CD4-positive, alpha-beta memory T cell (primary cell): ENCODE results near the gene ANKS6. TPM values are rescaled to one million over a fixed set of nuclear protein-coding genes. Genes with fewer than 3 reads are reported as not detected.
"Not testable (repeated sequence)": the region's sequence is repeated elsewhere in the genome, so short reads cannot be mapped to it uniquely, and the experiment has no call there.

Experiments used
- CTCF ChIA-PET: fragments of 350-600 bp; sonication (Branson Sonifier 250); formaldehyde crosslinking; loops from one replicate; lab custom pipeline; 2021; ENCODE audit warnings: inconsistent platforms; ENCODE audit not compliant: partially characterized antibody; lab: Charles Lee
- POLR2A ChIA-PET: fragments of 350-600 bp; sonication (Branson Sonifier 250); formaldehyde crosslinking; loops from one replicate; lab custom pipeline; 2021; ENCODE audit not compliant: partially characterized antibody; lab: Charles Lee
- DNase-seq, 5 donors: peaks; one replicate each; pipeline versions ENCODE4 v3.0.0 to v3.0.0-alpha.2; 2020 to 2022; ENCODE audit warnings: mixed read lengths in 1 of 5
- H3K27ac ChIP-seq: one replicate; pipeline ENCODE4 v1.7.0; 2013; ENCODE audit warnings: low read depth, low read length
- H3K27me3 ChIP-seq: 2 replicates; pipeline ENCODE4 v1.7.0; 2013; ENCODE audit warnings: mild to moderate bottlenecking, low read length, moderate library complexity; ENCODE audit not compliant: insufficient read depth
- H3K36me3 ChIP-seq: 2 replicates; pipeline ENCODE4 v1.7.0; 2013; ENCODE audit warnings: mild to moderate bottlenecking, low read length, moderate library complexity; ENCODE audit not compliant: insufficient read depth
- H3K4me1 ChIP-seq: 2 replicates; pipeline ENCODE4 v1.7.0; 2013; ENCODE audit warnings: mild to moderate bottlenecking, low read length, moderate library complexity; ENCODE audit not compliant: insufficient read depth
- H3K4me3 ChIP-seq, 2 donors: one replicate each; pipeline ENCODE4 v1.7.0; 2013; ENCODE audit warnings: low read length in 2 of 2, mild to moderate bottlenecking in 1 of 2
- H3K9me3 ChIP-seq, 2 donors: one replicate each; pipeline ENCODE4 v1.7.0; 2013; ENCODE audit warnings: low read length in 2 of 2, control low read depth in 1 of 2; ENCODE audit not compliant: control insufficient read depth in 1 of 2
- H3K27ac Mint-ChIP-seq, 7 donors: one replicate each; pipeline ENCODE4 v1.8.0; 2020 to 2021; ENCODE audit warnings: mixed read lengths in 7 of 7, mild to moderate bottlenecking in 6 of 7, inconsistent platforms in 3 of 7, moderate library complexity in 3 of 7
- H3K27me3 Mint-ChIP-seq, 2 donors: one replicate each; pipeline ENCODE4 v1.8.0; 2020 to 2021; ENCODE audit warnings: mixed read lengths in 2 of 2
- H3K36me3 Mint-ChIP-seq, 2 donors: one replicate each; pipeline ENCODE4 v1.8.0; 2020 to 2021; ENCODE audit warnings: mixed read lengths in 2 of 2, inconsistent platforms in 1 of 2, mild to moderate bottlenecking in 1 of 2
- H3K4me1 Mint-ChIP-seq, 4 donors: one replicate each; pipeline ENCODE4 v1.8.0; 2020 to 2021; ENCODE audit warnings: mixed read lengths in 4 of 4, mild to moderate bottlenecking in 1 of 4
- H3K4me3 Mint-ChIP-seq, 8 donors: one replicate each; pipeline ENCODE4 v1.8.0; 2020 to 2021; ENCODE audit warnings: mixed read lengths in 8 of 8, mild to moderate bottlenecking in 7 of 8, moderate library complexity in 6 of 8, inconsistent platforms in 3 of 8
- H3K9me3 Mint-ChIP-seq, 8 donors: one replicate each; pipeline ENCODE4 v1.8.0; 2020 to 2021; ENCODE audit warnings: mixed read lengths in 8 of 8, mild to moderate bottlenecking in 5 of 8, inconsistent platforms in 3 of 8, moderate library complexity in 1 of 8
- intact Hi-C: fragments of 100-400 bp; cut with micrococcal nuclease; formaldehyde crosslinking; loops from one replicate; pipeline ENCODE4 v1.15.1; 2023
- polyA plus RNA-seq, 2 donors: library from polyadenylated mRNA; unstranded; fragments of 300-500 nt; fragmentation: Illumina TruSeq; gene quantifications; one replicate each; pipeline ENCODE4 v1.2.3, GENCODE V29; 2021
- total RNA-seq, 2 experiments: library from RNA; stranded (reverse); gene quantifications; one replicate each; pipeline ENCODE4 v1.2.3, GENCODE V29; 2021

The ANKS6 gene
- total and polyA plus RNA-seq, 4 experiments from 2014 or later, result 2.5 to 12.2 (median 9.6) TPM

- H3K36me3 ChIP-seq, result no peaks in the 10 kb centered on the region
- no peaks in the 10 kb centered on the region for H3K4me1 ChIP-seq
- CTCF ChIA-PET, result no interaction called here
- H3K27me3 ChIP-seq, result no peaks in the 10 kb centered on the region
- Mint-ChIP-seq H3K4me1 (peaks cover 0 to 4% (median 0%) of the 10 kb centered on the region in 4 donors), H3K9me3 (no peaks in the 10 kb centered on the region), H3K27ac (no peak overlapping the region), H3K27me3 (peaks cover 0 to 3% of the 10 kb centered on the region in 2 donors), H3K4me3 (no peak overlapping the region), H3K36me3 (no peaks in the 10 kb centered on the region)
- no peaks in the 10 kb centered on the region for H3K9me3 ChIP-seq
- intact Hi-C loops, result no loop called here
- H3K4me3 ChIP-seq, result no peak overlapping the region
- no peak overlapping the region for H3K27ac ChIP-seq
- POLR2A ChIA-PET, result no interaction called here
- no peak for DNase-seq
Measured at GRCh38 chr9:98688710-98689495, 107.5 kb downstream of the ANKS6 start.

GRCh38 chr9:98687911-98688310 is 108.4 kb downstream of the ANKS6 start:
- Mint-ChIP-seq H3K9me3 (no peaks in the 10 kb centered on the region), H3K4me3 (no peak overlapping the region)

GRCh38 chr9:98686961-98687855 is 109.1 kb downstream of the ANKS6 start:
- Histone ChIP-seq H3K4me1 (no peaks in the 10 kb centered on the region), H3K4me3 (no peak overlapping the region), H3K36me3 (no peaks in the 10 kb centered on the region), H3K9me3 (no peaks in the 10 kb centered on the region), H3K27me3 (no peaks in the 10 kb centered on the region), H3K27ac (no peak overlapping the region)
- DNase-seq, result no peak
- Mint-ChIP-seq H3K4me1 (peaks cover 0 to 4% (median 0%) of the 10 kb centered on the region in 4 donors), H3K36me3 (no peaks in the 10 kb centered on the region), H3K27ac (peak overlapping the region in 2 of 7 donors; percentile 50 to 65), H3K9me3 (no peaks in the 10 kb centered on the region), H3K4me3 (no peak overlapping the region), H3K27me3 (no peaks in the 10 kb centered on the region)
- intact Hi-C loops, result no loop called here
- ChIA-PET CTCF (interaction anchor here (1.1 kb wide), 1 partner anchor 9 kb away, joined by 4 read pairs; no protein-coding TSS in a partner anchor), POLR2A (no interaction called here)

More at GRCh38 chr9:98687911-98688310, 108.4 kb downstream of the ANKS6 start:
- Mint-ChIP-seq H3K27me3 (peaks cover 0 to 3% of the 10 kb centered on the region in 2 donors), H3K4me1 (peaks cover 0 to 4% (median 0%) of the 10 kb centered on the region in 4 donors), H3K27ac (no peak overlapping the region), H3K36me3 (no peaks in the 10 kb centered on the region)
- H3K27ac ChIP-seq, result no peak overlapping the region
- no peaks in the 10 kb centered on the region for H3K27me3 ChIP-seq
- intact Hi-C loops, result no loop called here
- H3K36me3 ChIP-seq, result no peaks in the 10 kb centered on the region
- H3K4me3 ChIP-seq, result no peak overlapping the region
- no peaks in the 10 kb centered on the region for H3K4me1 ChIP-seq
- H3K9me3 ChIP-seq, result no peaks in the 10 kb centered on the region
- DNase-seq, result no peak
- POLR2A ChIA-PET, result no interaction called here
- CTCF ChIA-PET, result no interaction called here

- H3K27ac Mint-ChIP-seq, H3K9me3 ChIP-seq, H3K27ac ChIP-seq, H3K27me3 ChIP-seq, CTCF ChIA-PET, intact Hi-C loops, H3K4me3 Mint-ChIP-seq, H3K4me3 ChIP-seq, H3K4me1 Mint-ChIP-seq, H3K36me3 ChIP-seq, POLR2A ChIA-PET, H3K9me3 Mint-ChIP-seq, H3K27me3 Mint-ChIP-seq, H3K4me1 ChIP-seq, DNase-seq, H3K36me3 Mint-ChIP-seq: not testable (repeated sequence)
Measured at GRCh38 chr9:98684816-98685215, 111.5 kb downstream of the ANKS6 start.

Other genes with a start within 250 kb of the ANKS6 start
- gene GABBR2, start 87.6 kb downstream of the ANKS6 start, total RNA-seq, result not detected
- not detected for gene GABBR2, start 87.6 kb downstream of the ANKS6 start, polyA plus RNA-seq
- 10 to 100 TPM; 11.1 to 13.8 TPM for gene GALNT12, start 11.1 kb upstream of the ANKS6 start, total RNA-seq
- 1 to 10 TPM; 3.1 to 6.1 TPM for gene GALNT12, start 11.1 kb upstream of the ANKS6 start, polyA plus RNA-seq
- not detected for gene COL15A1, start 147.4 kb upstream of the ANKS6 start, total RNA-seq
- not detected for gene COL15A1, start 147.4 kb upstream of the ANKS6 start, polyA plus RNA-seq